ENCODE results near the gene ANKS1B. TPM values are rescaled to one million over a fixed set of nuclear protein-coding genes. Genes with fewer than 3 reads are reported as not detected.

The ANKS1B gene
- polyA plus RNA-seq, 3 donors = not detected

DNA sequence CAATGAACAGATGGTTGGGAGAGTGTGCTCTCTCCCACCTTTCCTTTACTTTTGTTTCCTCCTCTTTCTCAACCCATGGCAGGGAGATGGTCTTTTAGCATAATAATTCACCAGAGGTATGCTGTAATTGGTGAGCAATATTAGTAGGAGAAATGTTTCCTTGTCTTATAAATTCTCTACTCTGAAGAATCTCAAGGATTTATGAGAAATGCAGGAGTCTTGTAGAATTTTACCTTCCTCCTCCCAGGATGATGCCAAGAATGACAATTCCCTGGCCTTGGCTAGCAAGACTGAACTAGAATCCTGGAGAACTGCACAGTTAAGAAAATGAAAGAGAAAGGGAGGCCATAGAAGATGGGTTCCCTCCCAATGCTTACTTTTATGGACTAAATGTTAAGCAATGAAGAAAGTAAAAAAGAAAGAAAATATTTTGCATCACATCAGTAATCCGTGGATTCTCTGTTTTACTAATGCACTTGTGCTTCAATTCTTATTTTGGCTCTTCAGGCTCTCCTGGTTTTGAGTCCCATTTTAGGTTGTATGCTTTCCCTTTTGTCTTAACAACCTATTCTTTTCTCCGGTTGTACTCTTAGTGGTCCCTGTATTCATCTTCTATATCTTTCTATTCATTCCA lies 530.1 kb downstream of the ANKS1B start:
- H3K9ac ChIP-seq (ENCODE audit: insufficient read depth, low read length, poor library complexity, severe bottlenecking) = no peak overlapping the region
- TF ChIP-seq CTCF (IDR thresholded peaks at IDR 0.05) = no peak
- Mint-ChIP-seq H3K4me1 (no peaks in the 10 kb centered on the region), H3K27me3 (ENCODE audit: low read depth in 3 of 3) (no peaks in the 10 kb centered on the region), H3K9me3 (peaks cover 7 to 11% (median 9%) of the 10 kb centered on the region in 7 donors), H3K4me3 (no peak overlapping the region), H3K27ac (no peak overlapping the region), H3K36me3 (no peaks in the 10 kb centered on the region)
- H3K4me3 ChIP-seq (replicated peaks in 1 of 3; ENCODE audit: low read depth in 2 of 3, low read length in 3 of 3) = no peak overlapping the region
- H3K27ac ChIP-seq (ENCODE audit: low read depth in 1 of 2, low read length in 2 of 2) = no peak overlapping the region
- H3K36me3 ChIP-seq (replicated peaks in 1 of 2; ENCODE audit: control insufficient read depth in 1 of 2, insufficient read depth in 2 of 2, low read length in 2 of 2) = no peaks in the 10 kb centered on the region
- no peak overlapping the region for H3K4me2 ChIP-seq (replicated peaks; ENCODE audit: extremely low read depth, low read length, poor library complexity, severe bottlenecking)
- no peaks in the 10 kb centered on the region for H3K27me3 ChIP-seq (ENCODE audit: control insufficient read depth in 2 of 2, insufficient read depth in 2 of 2, low read length in 2 of 2)
- H3K9me3 ChIP-seq (replicated peaks in 1 of 2; ENCODE audit: control insufficient read depth in 1 of 2, insufficient read depth in 1 of 2, low read length in 2 of 2) = peaks cover 13 to 15% of the 10 kb centered on the region in 2 donors
- no peaks in the 10 kb centered on the region for H3K4me1 ChIP-seq (ENCODE audit: control insufficient read depth in 1 of 2, insufficient read depth in 2 of 2, low read length in 2 of 2)
- no peaks in the 10 kb centered on the region for H3K79me2 ChIP-seq (ENCODE audit: insufficient read depth, low read length)
- 100% methylated on average over 1 of the region's 2 CpGs for WGBS (ENCODE audit: insufficient coverage)
- DNase-seq = no peak
- no peaks in the 10 kb centered on the region for H4K20me1 ChIP-seq (ENCODE audit: insufficient read depth, low read length)
- intact Hi-C loops (cut with micrococcal nuclease) = no loop called here
- H2AFZ ChIP-seq (ENCODE audit: insufficient read depth, low read depth, low read length, poor library complexity, severe bottlenecking) = no peak overlapping the region

DNA sequence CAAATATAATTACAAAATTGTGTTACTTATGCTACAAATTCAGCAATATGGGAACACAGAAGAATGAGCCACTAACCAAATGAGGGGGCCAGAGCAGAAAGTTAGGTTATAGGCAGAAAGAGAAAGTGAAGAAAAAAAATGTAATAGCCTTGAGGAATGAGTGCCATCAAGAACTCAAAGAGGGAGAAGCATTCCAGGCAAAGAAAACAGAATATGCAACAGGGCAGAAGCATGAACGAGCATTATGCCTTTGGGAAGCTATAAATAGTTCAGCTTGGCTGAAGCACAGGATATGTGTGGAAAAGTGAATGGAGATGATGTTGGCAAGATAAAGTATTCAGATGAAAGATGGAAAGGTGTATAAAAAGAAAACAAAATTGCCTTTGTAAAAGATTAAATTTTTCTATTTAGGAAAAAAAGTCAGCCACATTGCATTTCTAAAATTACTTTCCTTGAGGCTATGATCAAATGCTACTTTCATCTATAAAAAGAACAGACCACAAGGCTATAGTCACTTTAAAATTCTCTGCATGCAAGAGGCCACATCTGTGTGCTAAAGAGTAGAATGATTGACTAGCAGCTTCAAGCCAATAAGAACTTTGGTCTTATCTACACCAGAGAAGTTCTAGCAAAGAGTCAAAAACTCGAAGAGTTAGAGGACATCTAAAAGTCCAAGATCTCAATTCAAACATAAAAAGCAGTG lies 530.7 kb downstream of the ANKS1B start:
- intact Hi-C loops (cut with micrococcal nuclease) = no loop called here

More for the DNA sequence above, 530.7 kb downstream of the ANKS1B start:
- H3K27ac Mint-ChIP-seq = no peak overlapping the region
- peaks cover 5 to 11% (median 8%) of the 10 kb centered on the region in 7 donors for H3K9me3 Mint-ChIP-seq
- no peak overlapping the region for H3K4me2 ChIP-seq (replicated peaks; ENCODE audit: extremely low read depth, low read length, poor library complexity, severe bottlenecking)
- H3K36me3 Mint-ChIP-seq = no peaks in the 10 kb centered on the region
- WGBS (ENCODE audit: insufficient coverage) = 10% methylated on average over 1 of the region's 2 CpGs
- no peaks in the 10 kb centered on the region for H4K20me1 ChIP-seq (ENCODE audit: insufficient read depth, low read length)
- H3K4me1 ChIP-seq (ENCODE audit: control insufficient read depth in 1 of 2, insufficient read depth in 2 of 2, low read length in 2 of 2) = no peaks in the 10 kb centered on the region
- no peak for TF ChIP-seq CTCF (IDR thresholded peaks at IDR 0.05)
- H3K27me3 ChIP-seq (ENCODE audit: control insufficient read depth in 2 of 2, insufficient read depth in 2 of 2, low read length in 2 of 2) = no peaks in the 10 kb centered on the region
- no peaks in the 10 kb centered on the region for H3K27me3 Mint-ChIP-seq (ENCODE audit: low read depth in 3 of 3)
- H3K9me3 ChIP-seq (replicated peaks in 1 of 2; ENCODE audit: control insufficient read depth in 1 of 2, insufficient read depth in 1 of 2, low read length in 2 of 2) = peaks cover 13 to 15% of the 10 kb centered on the region in 2 donors
- no peak overlapping the region for H3K9ac ChIP-seq (ENCODE audit: insufficient read depth, low read length, poor library complexity, severe bottlenecking)
- no peak overlapping the region for H3K27ac ChIP-seq (ENCODE audit: low read depth in 1 of 2, low read length in 2 of 2)
- H3K4me3 ChIP-seq (replicated peaks in 1 of 3; ENCODE audit: low read depth in 2 of 3, low read length in 3 of 3) = no peak overlapping the region
- H3K4me3 Mint-ChIP-seq = no peak overlapping the region
- no peak for DNase-seq
- no peaks in the 10 kb centered on the region for H3K4me1 Mint-ChIP-seq
- H2AFZ ChIP-seq (ENCODE audit: insufficient read depth, low read depth, low read length, poor library complexity, severe bottlenecking) = no peak overlapping the region
- H3K36me3 ChIP-seq (replicated peaks in 1 of 2; ENCODE audit: control insufficient read depth in 1 of 2, insufficient read depth in 2 of 2, low read length in 2 of 2) = no peaks in the 10 kb centered on the region
- no peaks in the 10 kb centered on the region for H3K79me2 ChIP-seq (ENCODE audit: insufficient read depth, low read length)

Data from CD14-positive monocyte (primary cell).